Right renal pelvis (tissue), 4 donors: ENCODE data around the gene DYNC2H1. TPM values are rescaled to one million over a fixed set of nuclear protein-coding genes. Genes with fewer than 3 reads are reported as not detected.
"Not testable (repeated sequence)": the region's sequence is repeated elsewhere in the genome, so short reads cannot be mapped to it uniquely, and the experiment has no call there.

Experiments
- DNase-seq, 4 donors: peaks; one replicate each; pipeline ENCODE4 v3.0.0-alpha.2; 2013; ENCODE audit warnings: low read depth in 4 of 4, low spot score in 3 of 4, missing footprints in 1 of 4
- polyA plus RNA-seq, 4 donors: library from polyadenylated mRNA; unstranded; fragments of 120-200 nt; gene quantifications; one replicate each; pipeline ENCODE4 v1.2.1, GENCODE V29; 2013; ENCODE audit not compliant: insufficient read length in 4 of 4

The DYNC2H1 gene
- polyA plus RNA-seq, 4 donors, result 37.9 to 42.5 (median 40.8) TPM

DNA sequence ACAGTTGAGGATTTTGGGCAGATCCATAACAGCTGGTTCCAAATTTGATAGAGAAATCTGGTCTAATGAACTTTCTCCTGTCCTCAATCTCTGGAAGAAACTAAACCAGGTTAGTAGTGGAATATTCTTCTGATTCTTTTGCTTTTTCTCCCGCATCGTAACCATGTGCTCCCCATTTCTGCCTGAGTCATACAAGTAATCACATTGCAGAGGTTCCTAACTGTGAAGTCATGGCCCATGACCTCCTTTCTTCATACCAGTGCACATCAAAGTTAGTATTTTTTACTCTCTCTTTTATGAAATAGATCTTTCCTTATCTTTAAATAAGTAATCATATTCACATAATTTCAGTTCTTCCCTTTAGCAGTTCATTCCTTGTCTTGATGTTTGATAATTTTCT lies 249.0 kb downstream of the DYNC2H1 start:
- DNase-seq, result no peak

DNA sequence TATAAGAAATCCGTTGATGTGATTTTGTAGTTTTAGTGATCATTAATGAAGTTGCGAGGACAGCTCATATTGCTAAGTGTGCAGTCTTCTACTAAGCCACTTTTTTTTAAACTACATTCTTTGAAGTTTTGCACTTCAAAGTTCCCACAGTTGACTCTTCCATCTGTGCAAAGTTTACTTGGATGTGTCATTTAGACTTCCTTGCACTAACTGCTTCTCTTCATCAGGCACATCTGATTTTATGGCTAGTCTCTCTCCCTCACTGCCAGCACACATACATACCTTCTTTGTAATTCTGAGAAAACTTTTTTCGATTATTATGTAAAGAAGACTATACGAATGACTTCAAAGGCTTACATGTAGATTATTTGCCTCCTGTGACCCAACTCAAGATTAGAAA lies 250.0 kb downstream of the DYNC2H1 start:
- no peak for DNase-seq

DNA sequence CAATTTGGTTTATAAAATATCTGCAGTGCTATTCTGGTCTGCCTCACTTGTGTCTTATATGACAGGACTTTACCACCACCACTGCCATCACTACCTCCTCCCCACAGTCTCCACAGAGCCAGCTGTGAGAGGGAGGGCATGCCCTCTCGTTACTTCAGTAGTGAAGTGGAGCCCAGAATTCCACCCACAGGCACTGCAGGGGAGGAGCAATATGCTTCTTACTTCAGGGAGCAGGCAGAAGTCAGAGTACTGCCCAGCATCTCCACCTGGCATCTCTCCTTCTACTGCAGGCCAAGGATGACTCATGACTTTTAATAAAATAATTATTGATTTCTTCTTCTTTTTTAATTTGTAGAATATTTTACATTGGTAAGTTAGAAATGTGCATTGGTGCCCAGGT lies 255.5 kb downstream of the DYNC2H1 start:
- no peak for DNase-seq

DNA sequence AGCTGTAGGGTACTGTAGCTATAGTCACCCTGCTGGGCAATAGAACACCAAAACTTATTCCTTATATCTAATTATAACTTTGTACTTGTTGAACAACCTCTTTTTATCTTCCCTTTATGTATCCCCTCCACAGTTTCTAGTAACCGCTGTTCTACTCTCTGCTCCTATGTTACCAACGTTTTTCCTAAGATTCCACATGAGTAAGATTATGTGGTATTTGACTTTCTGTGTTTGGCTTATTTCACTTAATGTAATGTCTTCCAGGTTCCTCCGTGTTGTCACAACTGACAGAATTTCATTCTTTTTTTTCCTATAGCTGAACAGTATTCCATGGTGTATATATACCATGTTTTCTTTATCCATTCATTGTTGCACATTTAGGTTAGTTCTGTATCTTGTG lies 258.4 kb downstream of the DYNC2H1 start:
- no peak for DNase-seq

DNA sequence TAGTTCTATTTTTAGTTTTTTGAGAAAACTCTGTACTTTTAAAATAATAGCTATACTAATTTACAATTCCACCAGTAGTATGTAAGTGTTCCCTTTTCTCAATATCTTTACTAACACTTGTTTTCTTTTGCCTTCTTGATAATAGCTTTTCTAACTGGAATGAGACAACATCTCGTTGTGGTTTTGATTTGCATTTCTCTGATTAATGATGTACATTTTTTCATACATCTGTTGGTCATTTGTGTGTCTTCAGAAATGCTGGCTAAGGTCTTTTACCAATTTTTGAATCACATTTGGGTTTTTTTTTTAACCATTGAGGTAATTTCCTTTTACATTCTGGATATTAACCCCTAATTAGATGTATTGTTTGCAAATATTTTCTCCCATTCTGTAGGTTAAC lies 258.9 kb downstream of the DYNC2H1 start:
- no peak for DNase-seq

DNA sequence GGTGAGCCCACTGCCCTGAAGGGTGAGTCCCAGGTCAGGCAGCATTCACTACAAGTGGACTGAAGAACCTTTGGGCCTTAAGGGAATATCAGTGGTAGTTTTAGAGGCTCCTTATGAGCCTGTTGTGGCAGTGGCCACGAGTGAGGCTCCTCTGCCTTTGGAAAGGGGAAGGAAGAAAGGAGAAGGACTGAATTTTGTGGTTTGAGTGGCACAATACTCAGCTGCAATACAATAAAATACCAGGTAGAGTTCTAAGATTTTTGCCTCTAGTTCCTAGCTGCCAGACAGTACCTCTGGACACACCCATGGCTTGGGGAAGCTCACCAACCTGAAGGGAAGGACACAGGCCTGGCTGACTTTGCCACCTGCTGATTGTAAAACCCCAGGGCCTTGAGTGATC lies 260.9 kb downstream of the DYNC2H1 start:
- no peak for DNase-seq

DNA sequence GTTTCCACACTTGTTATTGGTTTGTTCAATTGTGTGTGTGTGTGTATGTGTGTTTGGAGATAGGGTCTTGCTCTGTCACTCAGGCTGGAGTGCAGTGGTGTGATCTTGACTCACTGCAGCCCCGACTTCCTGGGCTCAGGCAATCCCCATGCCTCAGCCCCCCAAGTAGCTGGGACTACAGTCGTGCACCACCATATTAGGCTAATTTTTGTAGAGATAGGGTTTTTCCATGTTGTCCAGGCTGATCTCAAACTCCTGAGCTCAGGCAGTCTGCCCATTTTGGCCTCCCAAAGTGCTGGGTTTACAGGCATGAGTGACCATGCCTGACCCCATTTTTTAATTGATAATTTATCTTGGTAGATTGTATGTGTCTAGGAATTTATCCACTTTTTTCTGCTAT lies 263.7 kb downstream of the DYNC2H1 start:
- DNase-seq, result no peak

DNA sequence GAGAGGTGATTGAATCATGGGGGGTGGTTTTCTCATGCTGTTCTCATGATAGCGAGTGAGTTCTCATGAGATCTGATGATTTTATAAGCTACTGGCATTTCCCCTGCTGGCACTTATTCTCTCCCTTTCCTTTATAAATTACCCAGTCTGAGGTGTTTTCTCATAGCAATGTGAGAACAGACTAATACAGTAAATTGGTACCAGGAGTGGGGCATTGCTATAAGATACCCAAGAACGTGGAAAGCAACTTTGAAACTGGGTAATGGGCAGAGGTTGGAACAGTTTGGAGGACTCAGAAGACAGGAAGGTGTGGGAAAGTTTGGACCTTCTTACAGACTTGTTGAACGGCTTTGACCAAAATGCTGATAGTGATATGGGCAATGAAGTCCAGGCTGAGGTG lies 265.0 kb downstream of the DYNC2H1 start:
- not testable (repeated sequence) for DNase-seq

DNA sequence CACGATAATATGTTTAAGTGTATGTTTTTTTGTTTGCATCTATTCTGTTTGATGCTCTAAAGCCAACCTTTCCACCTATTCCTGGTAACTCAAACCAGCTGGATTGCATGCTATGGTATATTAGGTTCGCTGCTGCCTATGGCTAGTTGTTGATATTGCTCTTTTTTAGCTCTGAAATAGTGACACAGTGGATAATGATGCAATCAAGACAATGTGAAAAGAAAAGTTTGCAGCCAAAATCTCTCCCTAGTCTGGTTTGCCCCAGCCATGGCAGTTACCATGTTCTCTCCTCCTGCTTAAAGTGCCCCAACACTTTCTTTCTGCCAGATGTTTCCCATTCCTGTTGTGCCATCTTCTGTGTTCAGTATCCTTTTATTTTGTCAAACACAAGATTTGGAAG lies 269.7 kb downstream of the DYNC2H1 start:
- no peak for DNase-seq

DNA sequence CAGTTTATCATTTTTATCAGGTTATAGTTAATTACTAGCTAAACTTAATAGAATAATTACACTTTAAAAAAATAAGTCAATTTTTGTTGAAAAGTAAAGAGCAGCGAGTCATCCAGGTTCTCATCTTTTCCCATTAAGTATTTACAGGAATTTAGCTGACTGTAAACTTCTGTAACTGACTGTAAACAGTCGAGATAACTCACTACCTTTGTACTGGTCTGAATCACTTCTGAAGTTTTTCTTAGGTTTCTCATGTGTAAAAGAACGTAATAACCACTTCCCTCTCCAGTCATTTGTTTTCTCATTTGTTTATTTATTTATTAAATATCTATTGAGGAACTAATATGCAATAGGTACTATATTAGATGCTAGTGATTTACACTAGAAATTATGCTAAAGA lies 270.8 kb downstream of the DYNC2H1 start:
- DNase-seq, result no peak

DNA sequence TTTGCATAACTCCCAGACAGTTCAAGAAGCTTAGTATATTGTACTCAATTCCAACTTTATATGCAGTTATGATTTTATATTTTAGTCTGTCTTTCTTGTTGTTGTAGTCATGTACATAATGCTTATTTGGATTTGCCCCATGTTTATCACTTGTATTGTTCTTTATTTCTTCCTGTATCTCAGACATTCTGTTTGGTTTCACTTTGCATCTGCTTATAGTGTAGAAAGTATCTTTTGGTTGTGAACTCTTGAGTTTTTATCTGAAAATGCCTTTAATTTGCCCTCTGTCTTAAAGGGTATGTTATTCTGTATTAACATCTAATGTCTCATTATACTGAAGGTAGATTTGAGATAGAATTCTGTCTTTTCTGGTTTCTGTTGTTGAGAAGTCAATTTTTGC lies 275.4 kb downstream of the DYNC2H1 start:
- no peak for DNase-seq

DNA sequence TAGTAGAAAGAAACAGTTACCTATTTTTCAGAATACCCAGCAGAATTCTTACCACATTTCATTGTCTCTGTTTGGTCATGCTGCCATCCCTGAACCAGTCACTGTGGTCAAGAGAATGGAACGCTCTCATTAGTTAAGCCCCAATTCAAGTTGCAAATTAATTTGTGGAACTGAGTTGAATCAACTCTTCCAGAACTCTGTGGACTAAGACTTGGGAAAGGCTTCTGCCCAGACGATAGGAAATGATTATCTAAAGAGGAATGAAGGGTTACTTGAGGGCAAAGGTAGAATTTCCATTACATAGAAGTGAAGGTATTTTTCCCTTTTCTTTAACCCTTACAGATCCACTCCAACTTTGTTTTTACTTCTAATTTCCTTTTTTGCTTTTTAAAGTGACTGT lies 286.4 kb downstream of the DYNC2H1 start:
- DNase-seq, result peak in 2 of 4 donors; percentile 23 to 24

DNA sequence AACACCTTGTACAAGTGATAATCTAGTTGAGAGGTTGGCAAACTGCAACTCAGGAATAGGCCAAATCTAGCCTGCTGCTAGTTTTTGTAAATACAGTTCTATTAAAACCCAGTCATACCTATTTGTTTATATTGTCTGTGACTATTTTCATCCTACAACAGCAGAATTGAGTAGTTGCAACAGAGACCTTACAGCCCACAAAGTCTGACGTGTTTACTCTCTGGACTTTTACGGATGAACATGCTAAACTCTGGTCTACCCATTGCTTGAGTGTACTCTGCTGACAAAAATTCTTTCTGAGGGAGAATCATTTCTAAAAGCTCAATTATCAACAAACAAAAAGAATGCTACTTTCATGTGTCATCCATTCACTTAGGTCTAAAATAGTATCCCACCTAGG lies 287.0 kb downstream of the DYNC2H1 start:
- no peak for DNase-seq

DNA sequence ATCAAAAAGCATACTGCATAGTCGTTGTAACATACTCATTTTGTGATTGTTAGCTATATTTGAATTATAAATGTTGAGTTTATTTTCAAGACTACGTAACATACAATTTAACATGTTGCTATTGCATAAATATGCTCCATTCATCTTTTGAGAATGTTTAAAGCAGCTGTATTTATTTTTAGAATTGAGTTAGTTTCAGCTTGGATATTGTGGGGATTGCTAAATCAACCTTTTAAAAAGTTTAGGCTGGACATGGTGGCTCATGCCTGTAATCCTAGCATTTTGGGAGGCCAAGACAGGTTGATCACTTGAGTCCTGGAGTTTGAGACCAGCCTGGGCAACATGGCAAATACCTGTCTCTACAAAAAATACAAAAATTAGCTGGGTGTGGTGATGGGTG lies 288.1 kb downstream of the DYNC2H1 start:
- DNase-seq, result no peak

DNA sequence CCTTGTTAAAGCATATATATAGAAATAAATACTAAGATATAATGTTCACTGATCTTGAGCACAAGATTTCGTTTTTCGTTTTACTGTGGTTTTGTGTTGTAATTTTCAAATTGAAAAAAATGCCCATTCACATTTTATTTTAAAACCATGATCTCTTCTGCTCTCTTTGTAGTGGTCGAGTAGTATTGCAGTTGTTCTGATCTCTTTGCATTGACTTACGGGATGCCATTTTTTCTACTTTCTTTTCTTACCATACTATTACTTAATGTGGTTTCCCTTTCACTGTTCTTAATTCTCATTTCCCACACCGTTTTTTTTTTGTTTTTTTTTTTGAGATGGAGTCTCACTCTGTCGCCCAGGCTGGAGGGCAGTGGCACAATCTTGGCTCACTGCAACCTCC lies 289.6 kb downstream of the DYNC2H1 start:
- no peak for DNase-seq

DNA sequence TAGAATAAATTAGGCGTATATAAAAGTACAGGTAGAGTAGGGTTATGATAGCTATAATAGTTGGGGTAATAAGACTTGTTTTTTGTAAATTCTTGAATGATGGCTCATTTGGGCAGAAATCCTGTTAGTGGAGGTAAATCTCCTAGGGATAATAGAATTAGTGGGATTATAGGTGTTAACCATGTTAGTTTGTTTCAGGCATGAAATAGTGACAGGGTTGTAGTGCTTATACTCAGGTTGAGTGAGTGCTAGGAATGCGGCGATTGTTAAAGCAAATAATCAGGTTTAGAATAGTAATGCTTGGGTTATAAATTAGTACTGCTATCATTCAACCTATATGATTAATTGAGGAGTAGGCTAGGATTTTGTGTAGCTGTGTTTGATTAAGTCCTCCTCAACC lies 297.1 kb downstream of the DYNC2H1 start:
- no peak for DNase-seq

DNA sequence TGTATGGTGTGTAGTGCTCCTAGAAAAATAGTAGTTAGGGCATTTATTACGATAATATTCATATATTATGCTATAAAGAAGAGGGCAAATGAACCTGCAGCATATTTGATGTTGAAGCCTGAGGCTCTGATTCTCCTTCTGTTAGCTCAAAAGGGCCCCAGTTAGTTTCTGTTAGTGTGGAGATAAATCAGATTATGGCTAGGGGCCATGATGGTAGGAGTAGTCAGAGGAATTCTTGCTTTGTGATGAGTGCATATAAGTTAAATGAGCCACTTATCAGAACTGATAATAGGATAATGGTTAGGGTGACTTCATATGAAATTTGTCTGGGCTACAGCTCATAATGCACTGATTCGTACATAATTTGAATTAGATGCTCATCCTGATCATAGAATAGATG lies 298.4 kb downstream of the DYNC2H1 start:
- no peak for DNase-seq

DNA sequence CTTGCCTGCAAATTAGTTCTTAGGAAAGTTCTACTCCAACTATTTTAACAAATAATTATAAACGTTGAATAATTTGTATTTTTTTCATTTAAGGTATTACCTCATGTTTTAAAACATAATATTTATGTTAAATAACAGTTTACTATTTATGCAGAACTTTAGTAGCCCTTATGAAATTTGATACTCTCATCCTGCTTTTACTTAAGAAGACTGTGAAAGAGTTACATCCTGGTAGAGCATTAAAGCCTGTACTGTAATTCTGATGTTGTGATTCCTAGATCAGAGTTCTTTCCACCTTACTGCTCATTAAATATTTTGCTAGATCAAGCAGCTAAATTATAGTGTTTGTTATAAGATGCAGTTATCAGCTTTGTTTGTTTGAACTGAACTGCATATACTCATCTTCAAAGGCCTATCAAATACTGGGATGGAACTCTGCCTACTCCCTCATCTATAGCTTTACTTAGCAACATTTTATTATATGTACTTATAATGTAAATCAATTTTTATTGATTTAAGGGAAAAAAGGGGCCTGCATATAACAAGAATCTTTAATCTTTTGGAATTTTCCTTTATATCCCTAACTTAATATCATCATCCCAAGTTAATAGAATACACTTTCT lies 304.2 kb downstream of the DYNC2H1 start:
- DNase-seq, result no peak

DNA sequence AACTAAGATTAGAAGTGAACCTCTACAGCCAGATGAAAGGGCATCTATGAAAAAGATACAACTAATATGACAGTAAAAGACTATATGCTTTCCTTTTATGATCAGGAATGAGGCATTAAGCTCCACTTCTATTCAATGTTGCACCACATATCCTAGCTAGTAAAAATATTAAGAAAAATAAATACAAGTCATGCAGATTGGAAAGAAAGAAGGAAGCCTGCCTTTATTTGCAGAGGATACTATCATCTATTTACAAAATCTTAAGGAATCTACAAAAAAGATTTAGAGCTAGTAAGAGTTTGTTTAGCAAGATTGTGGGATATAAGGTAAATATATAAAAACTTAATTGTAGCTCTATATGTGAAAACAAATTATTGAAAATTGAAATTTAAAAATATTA lies 308.8 kb downstream of the DYNC2H1 start:
- no peak for DNase-seq

DNA sequence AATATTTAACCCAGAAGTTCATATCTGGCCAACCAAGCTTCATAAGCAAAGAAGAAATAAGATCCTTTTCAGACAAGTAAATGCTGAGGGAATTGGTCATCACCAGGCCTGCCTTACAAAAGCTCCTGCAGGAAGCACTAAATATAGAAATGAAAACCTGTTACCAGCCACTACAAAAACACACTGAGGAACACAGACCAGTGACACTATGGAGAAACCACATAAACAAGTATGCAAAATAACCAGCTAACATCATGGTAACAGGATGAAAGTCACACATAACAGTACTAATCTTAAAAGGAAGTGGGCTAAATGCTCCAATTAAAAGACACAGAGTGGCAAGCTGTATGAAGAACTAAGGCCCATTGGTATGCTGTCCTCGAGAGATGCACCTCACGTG lies 311.4 kb downstream of the DYNC2H1 start:
- DNase-seq, result no peak

DNA sequence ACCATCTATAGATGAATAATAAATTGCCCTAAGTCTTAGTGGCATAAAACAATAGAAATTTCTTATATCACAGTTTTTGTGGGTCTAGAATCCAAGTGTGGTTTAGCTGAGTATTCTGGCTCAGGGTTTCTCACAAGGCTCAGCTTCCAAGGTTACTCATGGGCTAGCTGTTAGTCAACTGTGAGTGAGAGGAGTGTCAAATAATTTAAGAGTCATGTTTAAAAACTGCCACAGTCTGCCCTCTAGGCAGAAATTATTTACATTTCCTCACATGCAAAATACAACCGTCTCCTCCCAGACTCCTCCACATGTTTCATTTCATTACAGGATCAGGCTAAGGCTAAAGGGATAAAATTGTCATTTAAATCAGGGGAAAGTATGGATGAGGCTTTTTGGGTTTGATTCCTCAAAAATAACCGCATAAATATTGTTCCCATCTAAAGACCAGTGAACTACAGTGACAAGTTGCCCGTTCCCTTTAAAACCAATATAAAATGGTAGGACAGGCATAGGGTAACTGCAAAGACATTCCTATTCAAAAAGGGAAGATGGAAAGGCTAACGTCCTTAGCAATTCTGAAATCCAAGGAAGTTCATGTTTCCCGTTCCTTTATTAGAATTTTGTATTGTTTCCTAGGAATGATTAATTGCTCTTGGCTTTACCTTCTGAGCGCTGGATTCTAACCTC lies 324.3 kb downstream of the DYNC2H1 start:
- peak; percentile 12 to 41 (median 18) for DNase-seq

DNA sequence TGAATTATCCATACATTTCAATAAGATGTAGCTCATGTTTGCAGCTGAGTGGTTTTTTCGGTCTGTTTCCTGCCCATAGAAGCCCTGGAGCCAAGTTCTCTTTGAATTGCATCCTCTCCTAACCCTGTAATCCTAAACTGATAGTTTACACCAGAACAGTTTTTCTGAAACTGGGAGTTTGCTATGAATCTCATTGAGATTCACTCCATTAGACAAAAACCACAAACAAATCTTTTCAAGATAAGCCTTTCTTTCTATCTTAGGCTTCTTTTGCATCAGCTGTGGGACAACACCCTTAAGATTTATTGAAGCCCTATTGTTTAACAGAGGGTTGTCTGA lies 324.8 kb downstream of the DYNC2H1 start:
- peak in 2 of 4 donors; percentile 3 to 23 for DNase-seq
